Neural cell (in vitro differentiated cells): ENCODE data around the gene MANEA.

Source experiments
- EZH2 ChIP-seq: fragments of 200-600, 300-800 bp; shearing (Covaris generic), sonication (generic); IDR thresholded peaks from 2 replicates; pipeline ENCODE4 v1.6.1; 2014; ENCODE audit warnings: antibody characterized with exemption, low read length, borderline replicate concordance, mild to moderate bottlenecking; ENCODE audit not compliant: insufficient read depth, poor library complexity, severe bottlenecking
- POLR2AphosphoS5 ChIP-seq: IDR thresholded peaks from 2 replicates; pipeline ENCODE4 v1.6.1; 2012
- TAF1 ChIP-seq: IDR thresholded peaks from 2 replicates; pipeline ENCODE4 v1.6.1; 2012; ENCODE audit warnings: low read depth
- TF ChIP-seq, protein P1 (sequence below): fragments of 450-650 bp; IDR thresholded peaks from 2 replicates; pipeline ENCODE4 v1.5.1; 2014; ENCODE audit warnings: antibody characterized with exemption, mild to moderate bottlenecking, moderate library complexity; ENCODE audit not compliant: poor library complexity, severe bottlenecking

DNA sequence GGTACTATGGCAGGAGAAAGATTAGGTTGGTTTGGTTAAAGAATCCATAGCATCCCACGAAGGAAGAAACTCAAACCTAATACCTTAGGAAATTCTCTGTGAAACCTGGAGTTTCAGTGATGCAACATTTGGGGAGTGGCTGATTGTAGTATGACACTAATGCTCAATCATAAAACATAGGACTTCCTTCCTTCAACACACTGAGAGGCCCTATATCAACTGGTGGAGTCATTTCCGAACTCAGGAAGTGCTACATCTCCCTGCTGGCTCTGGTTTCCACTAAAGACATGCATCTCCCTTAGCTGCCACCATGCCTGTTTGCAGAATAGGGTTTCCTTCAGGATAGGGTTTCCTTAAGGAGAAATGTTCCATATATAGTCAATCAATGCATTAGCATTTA lies 5.2 kb upstream of the MANEA start:
- TF ChIP-seq EZH2 (no peak), POLR2AphosphoS5 (no peak), TAF1 (no peak)
- TF ChIP-seq, protein P1, sequence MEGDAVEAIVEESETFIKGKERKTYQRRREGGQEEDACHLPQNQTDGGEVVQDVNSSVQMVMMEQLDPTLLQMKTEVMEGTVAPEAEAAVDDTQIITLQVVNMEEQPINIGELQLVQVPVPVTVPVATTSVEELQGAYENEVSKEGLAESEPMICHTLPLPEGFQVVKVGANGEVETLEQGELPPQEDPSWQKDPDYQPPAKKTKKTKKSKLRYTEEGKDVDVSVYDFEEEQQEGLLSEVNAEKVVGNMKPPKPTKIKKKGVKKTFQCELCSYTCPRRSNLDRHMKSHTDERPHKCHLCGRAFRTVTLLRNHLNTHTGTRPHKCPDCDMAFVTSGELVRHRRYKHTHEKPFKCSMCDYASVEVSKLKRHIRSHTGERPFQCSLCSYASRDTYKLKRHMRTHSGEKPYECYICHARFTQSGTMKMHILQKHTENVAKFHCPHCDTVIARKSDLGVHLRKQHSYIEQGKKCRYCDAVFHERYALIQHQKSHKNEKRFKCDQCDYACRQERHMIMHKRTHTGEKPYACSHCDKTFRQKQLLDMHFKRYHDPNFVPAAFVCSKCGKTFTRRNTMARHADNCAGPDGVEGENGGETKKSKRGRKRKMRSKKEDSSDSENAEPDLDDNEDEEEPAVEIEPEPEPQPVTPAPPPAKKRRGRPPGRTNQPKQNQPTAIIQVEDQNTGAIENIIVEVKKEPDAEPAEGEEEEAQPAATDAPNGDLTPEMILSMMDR: no peak
